ES-I3 (cell line): Measurements from ENCODE around the gene HS3ST3A1.

Experiments
- H3K36me3 ChIP-seq: 2 replicates; pipeline ENCODE4 v1.6.1; 2013; ENCODE audit warnings: mild to moderate bottlenecking, low read length, control low read depth, moderate library complexity; ENCODE audit not compliant: insufficient read depth
- H3K4me1 ChIP-seq: 2 replicates; pipeline ENCODE4 v1.6.1; 2013; ENCODE audit warnings: mild to moderate bottlenecking, control low read depth, low read length; ENCODE audit not compliant: insufficient read depth
- H3K9ac ChIP-seq: 2 replicates; pipeline ENCODE4 v1.6.1; 2013; ENCODE audit warnings: low read depth, mild to moderate bottlenecking, low read length, moderate library complexity
- H3K9me3 ChIP-seq: 2 replicates; pipeline ENCODE4 v1.6.1; 2013; ENCODE audit warnings: mild to moderate bottlenecking, low read length, moderate library complexity; ENCODE audit not compliant: control insufficient read depth, insufficient read depth

HS3ST3A1 gene

GRCh38 chr17:13619462-13619861, 17.7 kb upstream of the HS3ST3A1 start:
- Histone ChIP-seq H3K9me3 (no peaks in the 10 kb centered on the region; the same call in 1 of the 2 replicates), H3K36me3 (no peaks in the 10 kb centered on the region), H3K4me1 (no peaks in the 10 kb centered on the region), H3K9ac (no peak overlapping the region)

DNA sequence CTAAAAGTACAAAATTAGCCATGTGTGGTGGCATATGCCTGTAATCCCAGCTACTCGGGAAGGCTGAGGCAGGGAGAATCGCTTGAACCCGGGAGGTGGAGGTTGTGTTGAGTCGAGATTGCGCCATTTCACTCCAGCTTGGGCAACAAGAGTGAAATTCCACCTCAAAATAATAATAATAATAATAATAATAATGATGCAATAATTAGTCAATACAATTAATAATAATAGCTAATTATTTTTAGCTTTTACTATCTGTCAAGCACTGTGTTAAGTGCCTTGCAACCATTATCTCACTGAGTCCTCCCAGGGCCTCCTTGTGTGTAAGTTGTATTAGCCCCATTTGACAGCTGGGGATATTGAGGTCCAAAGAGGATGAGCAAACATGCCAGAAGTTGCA, 14.3 kb upstream of the HS3ST3A1 start:
- H3K9me3 ChIP-seq: peaks cover 4% of the 10 kb centered on the region; the same call in 1 of the 2 replicates
- H3K9ac ChIP-seq: no peak overlapping the region
- H3K4me1 ChIP-seq: no peaks in the 10 kb centered on the region
- no peaks in the 10 kb centered on the region for H3K36me3 ChIP-seq

- H3K36me3 ChIP-seq: no peaks in the 10 kb centered on the region
- H3K4me1 ChIP-seq: no peaks in the 10 kb centered on the region
- H3K9me3 ChIP-seq: peaks cover 4% of the 10 kb centered on the region; the same call in 1 of the 2 replicates
- no peak overlapping the region for H3K9ac ChIP-seq
Observed at GRCh38 chr17:13609941-13610340, 8.2 kb upstream of the HS3ST3A1 start.

GRCh38 chr17:13601322-13601775, 380 bp downstream of the HS3ST3A1 start:
- H3K9ac ChIP-seq: peak overlapping the region; percentile 93
- H3K36me3 ChIP-seq: no peaks in the 10 kb centered on the region
- H3K9me3 ChIP-seq: no peaks in the 10 kb centered on the region
- H3K4me1 ChIP-seq: no peaks in the 10 kb centered on the region

GRCh38 chr17:13600475-13601321, 1.0 kb downstream of the HS3ST3A1 start:
- Histone ChIP-seq H3K36me3 (no peaks in the 10 kb centered on the region), H3K9ac (peak overlapping the region; percentile 93), H3K4me1 (no peaks in the 10 kb centered on the region), H3K9me3 (no peaks in the 10 kb centered on the region)

- H3K9ac ChIP-seq: peak overlapping the region; percentile 93
Observed at GRCh38 chr17:13599864-13600263, 1.9 kb downstream of the HS3ST3A1 start.

GRCh38 chr17:13599168-13599577, 2.6 kb downstream of the HS3ST3A1 start:
- H3K36me3 ChIP-seq: no peaks in the 10 kb centered on the region
- no peaks in the 10 kb centered on the region for H3K9me3 ChIP-seq
- no peak overlapping the region for H3K9ac ChIP-seq
- peaks cover 2% of the 10 kb centered on the region; the same call in 1 of the 2 replicates for H3K4me1 ChIP-seq

More at GRCh38 chr17:13599864-13600263, 1.9 kb downstream of the HS3ST3A1 start:
- no peaks in the 10 kb centered on the region for H3K4me1 ChIP-seq
- no peaks in the 10 kb centered on the region for H3K36me3 ChIP-seq
- no peaks in the 10 kb centered on the region for H3K9me3 ChIP-seq

DNA sequence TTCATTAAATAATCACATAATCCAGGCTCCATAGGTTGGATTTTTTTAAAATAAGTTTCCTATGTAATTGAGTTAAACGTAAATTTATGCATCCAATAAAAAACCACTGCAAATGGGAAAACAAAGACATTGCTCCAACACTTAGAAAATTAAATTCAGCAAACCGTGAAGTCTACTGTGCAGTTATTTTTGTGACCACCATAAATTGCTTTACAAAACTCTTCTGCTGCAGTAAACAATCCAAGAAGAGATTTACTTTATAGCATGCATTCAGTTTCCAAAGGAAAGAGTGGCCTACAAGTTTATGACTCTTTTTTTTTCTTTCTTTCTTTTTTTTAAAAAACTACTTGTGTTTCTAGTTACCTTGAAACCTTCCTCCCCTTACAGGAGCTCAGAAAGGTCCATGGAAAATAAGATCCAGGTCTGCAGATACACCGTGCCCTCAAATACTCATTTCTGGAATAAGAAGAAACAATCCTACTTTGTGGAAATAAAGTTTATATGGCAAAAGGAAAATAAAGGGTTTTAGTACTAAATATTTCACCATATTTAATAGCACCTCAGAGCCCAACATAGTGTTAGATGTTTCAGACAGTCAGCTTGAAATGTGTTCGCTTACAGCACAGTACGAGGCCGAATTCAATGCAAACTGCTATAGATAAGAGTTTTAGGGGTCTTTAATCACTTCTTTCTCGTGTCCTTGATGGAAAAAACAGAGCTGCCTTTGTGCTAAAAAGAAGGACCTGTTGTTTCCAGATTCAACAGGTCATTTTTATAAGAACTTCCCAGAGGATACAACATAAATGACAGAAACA, 3.2 kb downstream of the HS3ST3A1 start:
- H3K36me3 ChIP-seq: no peaks in the 10 kb centered on the region
- no peaks in the 10 kb centered on the region for H3K9me3 ChIP-seq
- peaks cover 5% of the 10 kb centered on the region; the same call in 1 of the 2 replicates for H3K4me1 ChIP-seq
- no peak overlapping the region for H3K9ac ChIP-seq

GRCh38 chr17:13597723-13598347, 3.9 kb downstream of the HS3ST3A1 start:
- no peaks in the 10 kb centered on the region for H3K9me3 ChIP-seq
- H3K36me3 ChIP-seq: no peaks in the 10 kb centered on the region
- no peak overlapping the region for H3K9ac ChIP-seq
- H3K4me1 ChIP-seq: peaks cover 5% of the 10 kb centered on the region; the same call in 1 of the 2 replicates

- Histone ChIP-seq H3K4me1 (peaks cover 5% of the 10 kb centered on the region; the same call in 1 of the 2 replicates), H3K9ac (no peak overlapping the region), H3K9me3 (no peaks in the 10 kb centered on the region), H3K36me3 (no peaks in the 10 kb centered on the region)
Observed at GRCh38 chr17:13596241-13596923, 5.3 kb downstream of the HS3ST3A1 start.

DNA sequence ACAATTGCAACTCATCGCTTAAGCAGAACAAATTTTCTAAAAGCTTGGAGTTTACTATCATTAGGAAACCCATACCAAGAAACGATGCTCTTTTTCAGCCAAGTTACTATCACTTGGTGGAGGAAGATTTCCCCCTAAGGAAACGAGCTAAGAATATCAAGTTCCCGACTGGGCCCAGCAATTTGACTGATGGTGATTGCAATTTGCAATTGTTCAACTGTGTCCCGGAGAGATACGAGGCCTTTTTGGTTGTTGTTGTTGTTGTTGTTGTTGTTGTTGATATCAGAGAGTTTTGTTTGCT, 6.2 kb downstream of the HS3ST3A1 start:
- no peaks in the 10 kb centered on the region for H3K9me3 ChIP-seq
- H3K4me1 ChIP-seq: peaks cover 5% of the 10 kb centered on the region; the same call in 1 of the 2 replicates
- peak overlapping the region; percentile 14; the same call in 1 of the 2 replicates for H3K9ac ChIP-seq
- H3K36me3 ChIP-seq: no peaks in the 10 kb centered on the region

DNA sequence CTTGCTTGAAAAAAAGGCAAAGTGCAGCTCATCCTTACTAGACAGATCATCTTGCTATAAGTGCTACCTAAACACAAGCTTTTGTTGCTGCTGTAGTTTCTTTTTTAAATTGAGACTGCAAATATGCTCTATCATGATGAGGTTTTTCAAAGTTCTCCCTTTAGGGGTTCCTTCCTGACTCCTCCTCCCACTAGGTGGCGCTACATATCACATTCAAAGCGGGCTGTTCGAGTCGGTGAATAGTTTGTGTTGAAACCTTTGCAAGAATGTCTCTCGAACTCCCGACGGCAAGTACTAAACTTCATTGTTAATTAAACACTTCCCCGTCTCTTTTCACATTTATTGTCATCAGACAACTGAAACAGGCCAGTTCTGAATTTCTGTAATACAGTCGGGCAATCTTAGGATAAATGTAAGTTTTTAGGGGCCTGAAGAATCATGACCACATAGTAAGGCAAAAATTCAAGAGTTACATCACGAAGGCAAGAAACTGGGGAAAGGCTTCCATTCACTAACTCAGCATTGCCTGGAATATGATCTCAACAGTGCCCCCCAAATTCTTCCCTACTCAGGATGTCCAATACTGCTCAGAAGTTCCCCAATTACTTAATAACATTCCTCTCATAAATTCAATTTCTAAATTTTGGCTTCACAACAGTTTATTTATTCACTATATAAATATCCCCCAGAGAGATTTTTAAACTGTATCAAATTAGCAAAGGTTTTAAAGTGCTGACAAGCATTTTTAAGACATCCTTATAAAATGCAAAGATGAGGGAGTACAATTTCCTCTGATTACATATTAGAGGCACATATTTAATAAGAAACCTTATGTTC, 6.7 kb downstream of the HS3ST3A1 start:
- H3K9ac ChIP-seq: peak overlapping the region; percentile 14
- no peaks in the 10 kb centered on the region for H3K9me3 ChIP-seq
- H3K4me1 ChIP-seq: peaks cover 5% of the 10 kb centered on the region; the same call in 1 of the 2 replicates
- H3K36me3 ChIP-seq: no peaks in the 10 kb centered on the region

GRCh38 chr17:13594310-13594709, 7.4 kb downstream of the HS3ST3A1 start:
- H3K4me1 ChIP-seq: peaks cover 5% of the 10 kb centered on the region; the same call in 1 of the 2 replicates
- no peak overlapping the region for H3K9ac ChIP-seq
- no peaks in the 10 kb centered on the region for H3K9me3 ChIP-seq
- H3K36me3 ChIP-seq: no peaks in the 10 kb centered on the region
